Activated T-cell treated with anti-CD3 and anti-CD28 coated beads, Interleukin-2, amount 50 U/mL, for 1 hour (primary cell): ENCODE results near the gene KIN.
"Not testable (repeated sequence)": the region's sequence is repeated elsewhere in the genome, so short reads cannot be mapped to it uniquely, and the experiment has no call there.

Experiments
- DNase-seq: peaks from one replicate; pipeline ENCODE4 v3.0.0-alpha.2; 2020

The KIN gene

GRCh38 chr10:7792541-7792940 lies 4.7 kb upstream of the KIN start:
- no peak for DNase-seq

GRCh38 chr10:7789390-7789789 lies 1.6 kb upstream of the KIN start:
- no peak for DNase-seq

- no peak for DNase-seq
Measured at GRCh38 chr10:7788639-7789286, 970 bp upstream of the KIN start.

- no peak for DNase-seq
Measured at GRCh38 chr10:7787150-7787856, 490 bp downstream of the KIN start.

GRCh38 chr10:7786430-7786829 lies 1.4 kb downstream of the KIN start:
- DNase-seq = no peak

GRCh38 chr10:7782194-7782593 lies 5.6 kb downstream of the KIN start:
- not testable (repeated sequence) for DNase-seq

- no peak for DNase-seq
Measured at GRCh38 chr10:7776777-7777176, 11.0 kb downstream of the KIN start.

GRCh38 chr10:7773845-7774801 lies 13.7 kb downstream of the KIN start:
- DNase-seq = no peak

- DNase-seq = no peak
Measured at GRCh38 chr10:7768417-7768816, 19.4 kb downstream of the KIN start.

- DNase-seq = no peak
Measured at GRCh38 chr10:7767209-7767608, 20.6 kb downstream of the KIN start.

- no peak for DNase-seq
Measured at GRCh38 chr10:7766241-7766640, 21.6 kb downstream of the KIN start.

GRCh38 chr10:7763929-7764328 lies 23.9 kb downstream of the KIN start:
- no peak for DNase-seq

- no peak for DNase-seq
Measured at GRCh38 chr10:7756360-7756992, 31.3 kb downstream of the KIN start.

GRCh38 chr10:7755103-7755502 lies 32.7 kb downstream of the KIN start:
- DNase-seq = no peak

GRCh38 chr10:7752251-7752650 lies 35.5 kb downstream of the KIN start:
- no peak for DNase-seq

- DNase-seq = no peak
Measured at GRCh38 chr10:7750222-7750621, 37.6 kb downstream of the KIN start.

- DNase-seq = not testable (repeated sequence)
Measured at GRCh38 chr10:7748637-7749036, 39.2 kb downstream of the KIN start.

GRCh38 chr10:7744307-7744706 lies 43.5 kb downstream of the KIN start:
- no peak for DNase-seq

- DNase-seq = no peak
Measured at GRCh38 chr10:7738536-7739407, 49.0 kb downstream of the KIN start.

- no peak for DNase-seq
Measured at GRCh38 chr10:7734821-7735220, 53.0 kb downstream of the KIN start.

GRCh38 chr10:7722927-7723529 lies 64.8 kb downstream of the KIN start:
- DNase-seq = no peak

GRCh38 chr10:7720478-7720877 lies 67.3 kb downstream of the KIN start:
- no peak for DNase-seq
